ENCODE measurements around the gene TARS2. TPM values are rescaled to one million over a fixed set of nuclear protein-coding genes. Genes with fewer than 3 reads are reported as not detected.

Gene TARS2
- total RNA-seq, 1 experiment from 2014 or later, result 43.1 TPM

DNA sequence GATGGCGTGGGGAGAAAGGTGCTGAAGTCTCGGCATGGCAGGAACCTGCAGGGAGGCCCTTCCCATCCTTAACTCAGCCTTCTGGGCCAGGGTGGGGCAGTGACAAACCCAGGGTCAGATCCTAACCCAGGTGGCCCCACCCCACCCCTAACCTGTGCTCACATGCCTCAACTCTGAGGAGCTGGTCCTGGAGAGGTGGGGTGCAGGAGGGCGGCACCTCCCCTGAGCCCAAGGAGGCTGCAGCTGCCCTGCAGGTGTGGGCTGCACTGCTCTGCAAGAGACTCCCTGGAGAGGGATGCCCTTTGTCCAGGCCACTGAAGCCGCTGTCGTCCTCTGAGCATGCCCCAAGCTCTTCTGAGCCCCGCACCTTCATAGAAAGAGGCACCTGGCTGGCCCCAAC is 46.8 kb downstream of the TARS2 start:
- peaks cover 9% of the 10 kb centered on the region for H3K4me1 Mint-ChIP-seq (ENCODE audit: insufficient read depth, unreplicated experiment)
- TF ChIP-seq, protein P1, sequence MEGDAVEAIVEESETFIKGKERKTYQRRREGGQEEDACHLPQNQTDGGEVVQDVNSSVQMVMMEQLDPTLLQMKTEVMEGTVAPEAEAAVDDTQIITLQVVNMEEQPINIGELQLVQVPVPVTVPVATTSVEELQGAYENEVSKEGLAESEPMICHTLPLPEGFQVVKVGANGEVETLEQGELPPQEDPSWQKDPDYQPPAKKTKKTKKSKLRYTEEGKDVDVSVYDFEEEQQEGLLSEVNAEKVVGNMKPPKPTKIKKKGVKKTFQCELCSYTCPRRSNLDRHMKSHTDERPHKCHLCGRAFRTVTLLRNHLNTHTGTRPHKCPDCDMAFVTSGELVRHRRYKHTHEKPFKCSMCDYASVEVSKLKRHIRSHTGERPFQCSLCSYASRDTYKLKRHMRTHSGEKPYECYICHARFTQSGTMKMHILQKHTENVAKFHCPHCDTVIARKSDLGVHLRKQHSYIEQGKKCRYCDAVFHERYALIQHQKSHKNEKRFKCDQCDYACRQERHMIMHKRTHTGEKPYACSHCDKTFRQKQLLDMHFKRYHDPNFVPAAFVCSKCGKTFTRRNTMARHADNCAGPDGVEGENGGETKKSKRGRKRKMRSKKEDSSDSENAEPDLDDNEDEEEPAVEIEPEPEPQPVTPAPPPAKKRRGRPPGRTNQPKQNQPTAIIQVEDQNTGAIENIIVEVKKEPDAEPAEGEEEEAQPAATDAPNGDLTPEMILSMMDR (IDR thresholded peaks at IDR 0.05; ENCODE audit: unreplicated experiment), result no peak
- intact Hi-C loops (cut with micrococcal nuclease), result no loop called here
- H3K4me3 Mint-ChIP-seq (ENCODE audit: unreplicated experiment), result no peak overlapping the region
- no peaks in the 10 kb centered on the region for H3K27me3 Mint-ChIP-seq (ENCODE audit: insufficient read depth, unreplicated experiment)
- ChIA-PET CTCF (interaction anchor here (0.6 to 4.4 kb wide), 11 partner anchors 10 to 565 kb away, joined by 3 to 30 read pairs (median 4); no protein-coding TSS in a partner anchor), POLR2A (interaction anchor here (0.6 to 1.2 kb wide), 4 partner anchors 95 to 538 kb away, joined by 3 to 5 read pairs (median 3); partner anchors contain the start of gene ENSA)
- no TSS peak for BruUV-seq (replicated peaks)
- H3K27ac Mint-ChIP-seq (ENCODE audit: low read depth, unreplicated experiment), result no peak overlapping the region
- no peak for DNase-seq (ENCODE audit: unreplicated experiment)
- no peaks in the 10 kb centered on the region for H3K9me3 Mint-ChIP-seq (ENCODE audit: unreplicated experiment)
- no peaks in the 10 kb centered on the region for H3K36me3 Mint-ChIP-seq (ENCODE audit: insufficient read depth, unreplicated experiment)

DNA sequence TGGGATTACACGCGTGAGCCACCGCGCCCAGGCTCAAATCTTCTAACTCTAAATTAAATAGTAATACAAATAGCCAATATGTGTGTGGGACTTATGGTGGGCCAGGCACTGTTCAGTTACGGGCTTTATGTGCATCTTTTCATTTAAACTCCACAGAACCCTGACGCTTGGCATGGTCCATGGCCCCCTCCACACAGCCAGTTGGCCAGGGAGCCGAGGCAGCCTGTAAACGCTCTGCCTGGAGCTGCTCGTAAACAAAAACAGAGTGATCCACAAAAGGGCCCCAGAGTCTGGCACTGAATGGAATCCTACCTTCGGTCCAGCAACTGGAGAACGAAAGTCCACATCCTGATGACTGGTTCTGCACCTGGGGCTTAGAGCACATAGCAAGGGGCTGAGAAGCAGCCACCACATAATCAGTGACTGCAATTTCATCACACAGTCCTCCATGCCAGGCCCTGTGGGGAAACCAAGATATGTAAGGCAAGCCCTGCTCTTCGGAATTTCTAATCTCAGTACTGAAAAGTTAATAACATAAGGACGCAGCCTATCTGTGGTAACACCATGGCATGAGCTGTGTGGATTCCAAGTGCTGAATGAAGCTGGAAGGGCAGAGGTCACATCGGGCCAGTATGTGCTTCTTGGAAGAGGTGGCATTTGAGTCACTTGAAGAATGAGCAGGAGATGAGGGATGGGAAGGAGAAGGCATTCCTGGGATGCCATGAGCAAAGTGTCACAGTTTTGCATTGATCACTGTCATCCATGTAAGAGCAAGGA is 48.5 kb downstream of the TARS2 start:
- TF ChIP-seq, protein P1 (IDR thresholded peaks at IDR 0.05; ENCODE audit: unreplicated experiment), result no peak
- Mint-ChIP-seq H3K9me3 (ENCODE audit: unreplicated experiment) (no peaks in the 10 kb centered on the region), H3K36me3 (ENCODE audit: insufficient read depth, unreplicated experiment) (no peaks in the 10 kb centered on the region), H3K4me1 (ENCODE audit: insufficient read depth, unreplicated experiment) (peaks cover 6% of the 10 kb centered on the region), H3K27me3 (ENCODE audit: insufficient read depth, unreplicated experiment) (no peaks in the 10 kb centered on the region), H3K27ac (ENCODE audit: low read depth, unreplicated experiment) (no peak overlapping the region), H3K4me3 (ENCODE audit: unreplicated experiment) (no peak overlapping the region)
- BruUV-seq (replicated peaks), result no TSS peak
- no peak for DNase-seq (ENCODE audit: unreplicated experiment)
- CTCF ChIA-PET, result interaction anchor here (0.7 to 1.6 kb wide), 7 partner anchors 12 to 280 kb away, joined by 3 to 8 read pairs (median 4); partner anchors contain the start of gene FALEC
- POLR2A ChIA-PET, result interaction anchor here (0.7 to 2.0 kb wide), 4 partner anchors 13 to 471 kb away, joined by 3 to 9 read pairs (median 4); partner anchors contain the start of genes ADAMTSL4 and MINDY1
- intact Hi-C loops (cut with micrococcal nuclease), result no loop called here

DNA sequence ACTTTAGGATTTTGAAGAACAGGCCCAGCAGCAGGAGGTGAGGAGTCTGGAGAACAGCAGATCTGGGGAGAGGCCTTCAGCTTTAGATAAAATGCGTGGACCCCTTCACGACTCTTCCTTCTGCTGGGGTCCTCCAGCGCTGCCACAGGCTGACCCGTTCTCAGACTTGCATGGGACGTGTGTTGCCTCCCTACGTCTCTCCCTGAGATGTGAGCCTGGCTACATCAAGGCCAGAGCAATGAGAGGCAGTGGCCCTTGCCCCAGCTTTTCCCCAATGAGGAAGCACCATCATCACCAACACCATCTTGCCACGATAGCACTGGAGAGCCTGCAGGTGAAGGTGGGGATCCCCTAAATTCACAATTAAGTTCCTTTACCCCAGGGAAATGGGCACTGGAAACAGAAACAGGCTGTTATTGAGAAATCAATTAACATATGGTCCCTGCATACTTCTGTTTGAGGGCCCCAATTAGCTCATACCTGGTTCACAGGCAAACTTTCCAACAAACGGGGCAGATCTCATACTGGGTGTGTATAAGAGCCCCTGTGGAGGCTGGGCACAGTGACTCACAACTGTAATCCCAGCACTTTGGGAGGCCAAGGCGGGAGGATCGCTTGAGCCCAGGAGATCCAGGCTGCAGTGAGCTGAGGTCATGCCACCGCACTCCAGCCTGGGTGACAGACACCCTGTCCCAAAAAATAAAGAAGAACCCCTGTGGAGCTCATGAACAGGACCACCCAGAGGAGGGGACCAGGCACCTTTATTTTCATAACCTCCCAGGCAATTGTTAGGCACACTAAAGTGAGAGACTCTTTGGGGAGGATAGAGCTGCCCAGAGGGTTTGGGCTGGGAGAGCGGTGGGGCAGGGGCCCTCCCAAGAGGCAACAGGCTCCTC is 49.9 kb downstream of the TARS2 start:
- ChIA-PET POLR2A (interaction anchor here (0.7 to 2.0 kb wide), 4 partner anchors 12 to 27 kb away, joined by 3 to 9 read pairs (median 4); partner anchors contain the start of gene ADAMTSL4), CTCF (interaction anchor here (0.6 to 1.6 kb wide), 10 partner anchors 8 to 386 kb away, joined by 3 to 8 read pairs (median 4); partner anchors contain the start of genes ECM1 and FALEC)
- H3K36me3 Mint-ChIP-seq (ENCODE audit: insufficient read depth, unreplicated experiment), result no peaks in the 10 kb centered on the region
- TF ChIP-seq, protein P1 (IDR thresholded peaks at IDR 0.05; ENCODE audit: unreplicated experiment), result no peak
- H3K27me3 Mint-ChIP-seq (ENCODE audit: insufficient read depth, unreplicated experiment), result no peaks in the 10 kb centered on the region
- H3K4me1 Mint-ChIP-seq (ENCODE audit: insufficient read depth, unreplicated experiment), result peaks cover 8% of the 10 kb centered on the region
- no peaks in the 10 kb centered on the region for H3K9me3 Mint-ChIP-seq (ENCODE audit: unreplicated experiment)
- no peak overlapping the region for H3K27ac Mint-ChIP-seq (ENCODE audit: low read depth, unreplicated experiment)
- no peak overlapping the region for H3K4me3 Mint-ChIP-seq (ENCODE audit: unreplicated experiment)
- DNase-seq (ENCODE audit: unreplicated experiment), result no peak
- intact Hi-C loops (cut with micrococcal nuclease), result no loop called here
- no TSS peak for BruUV-seq (replicated peaks)
